NCI-H446 (cell line): ENCODE data around the gene XPC.
"Not testable (repeated sequence)": the region's sequence is repeated elsewhere in the genome, so short reads cannot be mapped to it uniquely, and the experiment has no call there.

Experiments
- DNase-seq, 2 experiments: peaks; one replicate each; lab custom pipeline; 2025; lab: John Stamatoyannopoulos, UW

XPC gene

GRCh38 chr3:14119651-14120050 is 58.8 kb downstream of the XPC start:
- no peak for DNase-seq

GRCh38 chr3:14118400-14119381 is 59.7 kb downstream of the XPC start:
- DNase-seq = peak in 1 of 2 experiments; percentile 9

- DNase-seq = no peak
Measured at GRCh38 chr3:14117468-14118399, 60.7 kb downstream of the XPC start.

DNA sequence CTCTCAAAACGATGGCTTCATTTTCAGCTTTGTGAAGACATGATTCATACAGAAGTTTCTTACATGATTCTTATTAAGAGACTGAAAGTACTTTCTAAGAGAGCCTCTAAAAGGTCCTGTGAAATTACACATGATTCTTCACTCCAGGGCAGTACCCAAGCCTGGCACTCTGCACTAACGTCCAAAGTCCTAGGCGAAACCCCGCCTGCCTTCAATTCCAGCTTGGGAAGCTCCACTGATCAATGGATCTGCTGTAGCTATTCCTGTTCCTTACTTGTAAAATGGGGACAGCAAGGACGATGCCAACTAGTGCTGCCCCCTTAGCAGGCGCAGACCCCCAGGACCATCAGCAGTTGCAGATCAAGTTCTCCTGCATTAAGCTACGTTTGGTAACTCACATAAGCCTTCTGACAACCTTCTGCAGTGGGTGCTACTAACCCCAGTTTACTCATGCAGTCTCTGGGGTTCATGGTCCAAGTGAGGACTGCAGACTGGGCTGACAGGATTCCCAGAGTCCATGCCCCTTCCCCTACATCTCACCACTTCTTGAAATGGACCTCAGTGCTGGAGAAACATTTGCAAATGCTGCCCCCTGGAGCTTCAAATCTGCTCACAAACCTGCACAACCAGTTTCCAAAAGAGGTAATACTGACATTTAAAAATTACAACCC is 64.3 kb downstream of the XPC start:
- no peak for DNase-seq

- DNase-seq = no peak
Measured at GRCh38 chr3:14110699-14111098, 67.7 kb downstream of the XPC start.

GRCh38 chr3:14109821-14110220 is 68.6 kb downstream of the XPC start:
- not testable (repeated sequence) for DNase-seq

- no peak for DNase-seq
Measured at GRCh38 chr3:14097616-14098391, 80.6 kb downstream of the XPC start.

GRCh38 chr3:14096742-14097141 is 81.7 kb downstream of the XPC start:
- no peak for DNase-seq
